ENCODE data around the gene NUTM2F.
"Not testable (repeated sequence)": the region's sequence is repeated elsewhere in the genome, so short reads cannot be mapped to it uniquely, and the experiment has no call there.

The NUTM2F gene

GRCh38 chr9:94286116-94286515 is 42.3 kb downstream of the NUTM2F start:
- Mint-ChIP-seq H3K9me3 (peaks cover 0 to under 1% of the 10 kb centered on the region in 2 donors), H3K4me1 (no peaks in the 10 kb centered on the region), H3K27ac (no peak overlapping the region), H3K4me3 (no peak overlapping the region), H3K27me3 (no peaks in the 10 kb centered on the region)
- ATAC-seq (no peak), DNase-seq (no peak)

- ATAC-seq (no peak), DNase-seq (no peak)
- peaks cover 3 to 19% of the 10 kb centered on the region in 2 donors for H3K9me3 Mint-ChIP-seq
- no peak overlapping the region for H3K27ac Mint-ChIP-seq
- no peaks in the 10 kb centered on the region for H3K4me1 Mint-ChIP-seq
- H3K27me3 Mint-ChIP-seq, result no peaks in the 10 kb centered on the region
- H3K4me3 Mint-ChIP-seq, result no peak overlapping the region
Measured at GRCh38 chr9:94281101-94281500, 47.3 kb downstream of the NUTM2F start.

- peaks cover 3 to 19% of the 10 kb centered on the region in 2 donors for H3K9me3 Mint-ChIP-seq
- no peak for ATAC-seq
- H3K27ac Mint-ChIP-seq, result no peak overlapping the region
- DNase-seq, result no peak
- no peak overlapping the region for H3K4me3 Mint-ChIP-seq
- H3K27me3 Mint-ChIP-seq, result no peaks in the 10 kb centered on the region
- H3K4me1 Mint-ChIP-seq, result no peaks in the 10 kb centered on the region
Measured at GRCh38 chr9:94280409-94280989, 47.9 kb downstream of the NUTM2F start.

- H3K27me3 Mint-ChIP-seq, result no peaks in the 10 kb centered on the region
- peaks cover under 1% of the 10 kb centered on the region for H3K4me1 Mint-ChIP-seq
- H3K4me3 Mint-ChIP-seq, result no peak overlapping the region
Measured at GRCh38 chr9:94277885-94278536, 50.4 kb downstream of the NUTM2F start.

GRCh38 chr9:94277029-94277428 is 51.4 kb downstream of the NUTM2F start:
- H3K9me3 Mint-ChIP-seq, result peaks cover 3 to 19% of the 10 kb centered on the region in 2 donors

More at GRCh38 chr9:94277885-94278536, 50.4 kb downstream of the NUTM2F start:
- ATAC-seq (no peak), DNase-seq (no peak)
- peak overlapping the region in 1 of 2 donors; percentile 42 for H3K27ac Mint-ChIP-seq
- peaks cover 3 to 19% of the 10 kb centered on the region in 2 donors for H3K9me3 Mint-ChIP-seq

GRCh38 chr9:94270009-94270408 is 58.4 kb downstream of the NUTM2F start:
- Mint-ChIP-seq H3K4me1 (peaks cover 8% of the 10 kb centered on the region), H3K4me3 (no peak overlapping the region), H3K9me3 (peaks cover 0 to 6% of the 10 kb centered on the region in 2 donors), H3K27ac (no peak overlapping the region), H3K27me3 (no peaks in the 10 kb centered on the region)
- no peak for ATAC-seq
- DNase-seq, result no peak

More at GRCh38 chr9:94277029-94277428, 51.4 kb downstream of the NUTM2F start:
- not testable (repeated sequence) for H3K4me1 Mint-ChIP-seq, H3K4me3 Mint-ChIP-seq, DNase-seq, H3K27ac Mint-ChIP-seq, H3K27me3 Mint-ChIP-seq, ATAC-seq

GRCh38 chr9:94269264-94269663 is 59.2 kb downstream of the NUTM2F start:
- no peak for DNase-seq
- ATAC-seq, result no peak
- Mint-ChIP-seq H3K27me3 (no peaks in the 10 kb centered on the region), H3K4me3 (no peak overlapping the region), H3K9me3 (peaks cover 0 to 6% of the 10 kb centered on the region in 2 donors), H3K4me1 (peaks cover 12% of the 10 kb centered on the region), H3K27ac (no peak overlapping the region)

Measured in stimulated activated naive CD8-positive, alpha-beta T cell treated with anti-CD3 and anti-CD28 coated beads, Interleukin-15, amount 100 ng/mL, for 72 hours (primary cell).